Ishikawa (cell line): ENCODE measurements around the gene CRTC3.

Source experiments
- CEBPB ChIP-seq: IDR thresholded peaks from 2 replicates; pipeline ENCODE4 v1.6.1; 2012
- CREB1 ChIP-seq: IDR thresholded peaks from 2 replicates; pipeline ENCODE4 v1.6.1; 2012; ENCODE audit warnings: low read depth
- EGR1 ChIP-seq: IDR thresholded peaks from 2 replicates; pipeline ENCODE4 v1.6.1; 2012
- EP300 ChIP-seq: IDR thresholded peaks from 2 replicates; pipeline ENCODE4 v1.6.1; 2012; ENCODE audit warnings: borderline replicate concordance
- FOXM1 ChIP-seq: IDR thresholded peaks from 2 replicates; pipeline ENCODE4 v1.6.1; 2012; ENCODE audit warnings: low read depth, borderline replicate concordance
- MAX ChIP-seq: IDR thresholded peaks from 2 replicates; pipeline ENCODE4 v1.6.1; 2012
- NFIC ChIP-seq: IDR thresholded peaks from 2 replicates; pipeline ENCODE4 v1.6.1; 2012
- RAD21 ChIP-seq: IDR thresholded peaks from 2 replicates; pipeline ENCODE4 v1.6.1; 2012; ENCODE audit warnings: low read depth
- TAF1 ChIP-seq: IDR thresholded peaks from 2 replicates; pipeline ENCODE4 v1.6.1; 2012; ENCODE audit warnings: low read depth, mild to moderate bottlenecking
- TCF12 ChIP-seq: IDR thresholded peaks from 2 replicates; pipeline ENCODE4 v1.6.1; 2012; ENCODE audit warnings: low read depth
- TEAD4 ChIP-seq: IDR thresholded peaks from 2 replicates; pipeline ENCODE4 v1.6.1; 2012
- USF1 ChIP-seq: IDR thresholded peaks from 2 replicates; pipeline ENCODE4 v1.6.1; 2012
- YY1 ChIP-seq: IDR thresholded peaks from 2 replicates; pipeline ENCODE4 v1.6.1; 2012; ENCODE audit warnings: low read depth
- ZBTB7A ChIP-seq: IDR thresholded peaks from 2 replicates; pipeline ENCODE4 v1.6.1; 2012; ENCODE audit warnings: low read depth
- TF ChIP-seq, protein P1 (sequence below): IDR thresholded peaks from 2 replicates; pipeline ENCODE4 v1.6.1; 2012; ENCODE audit warnings: low read depth, mild to moderate bottlenecking

CRTC3 gene

GRCh38 chr15:90637693-90638092 is 108.0 kb downstream of the CRTC3 start:
- TF ChIP-seq, protein P1, sequence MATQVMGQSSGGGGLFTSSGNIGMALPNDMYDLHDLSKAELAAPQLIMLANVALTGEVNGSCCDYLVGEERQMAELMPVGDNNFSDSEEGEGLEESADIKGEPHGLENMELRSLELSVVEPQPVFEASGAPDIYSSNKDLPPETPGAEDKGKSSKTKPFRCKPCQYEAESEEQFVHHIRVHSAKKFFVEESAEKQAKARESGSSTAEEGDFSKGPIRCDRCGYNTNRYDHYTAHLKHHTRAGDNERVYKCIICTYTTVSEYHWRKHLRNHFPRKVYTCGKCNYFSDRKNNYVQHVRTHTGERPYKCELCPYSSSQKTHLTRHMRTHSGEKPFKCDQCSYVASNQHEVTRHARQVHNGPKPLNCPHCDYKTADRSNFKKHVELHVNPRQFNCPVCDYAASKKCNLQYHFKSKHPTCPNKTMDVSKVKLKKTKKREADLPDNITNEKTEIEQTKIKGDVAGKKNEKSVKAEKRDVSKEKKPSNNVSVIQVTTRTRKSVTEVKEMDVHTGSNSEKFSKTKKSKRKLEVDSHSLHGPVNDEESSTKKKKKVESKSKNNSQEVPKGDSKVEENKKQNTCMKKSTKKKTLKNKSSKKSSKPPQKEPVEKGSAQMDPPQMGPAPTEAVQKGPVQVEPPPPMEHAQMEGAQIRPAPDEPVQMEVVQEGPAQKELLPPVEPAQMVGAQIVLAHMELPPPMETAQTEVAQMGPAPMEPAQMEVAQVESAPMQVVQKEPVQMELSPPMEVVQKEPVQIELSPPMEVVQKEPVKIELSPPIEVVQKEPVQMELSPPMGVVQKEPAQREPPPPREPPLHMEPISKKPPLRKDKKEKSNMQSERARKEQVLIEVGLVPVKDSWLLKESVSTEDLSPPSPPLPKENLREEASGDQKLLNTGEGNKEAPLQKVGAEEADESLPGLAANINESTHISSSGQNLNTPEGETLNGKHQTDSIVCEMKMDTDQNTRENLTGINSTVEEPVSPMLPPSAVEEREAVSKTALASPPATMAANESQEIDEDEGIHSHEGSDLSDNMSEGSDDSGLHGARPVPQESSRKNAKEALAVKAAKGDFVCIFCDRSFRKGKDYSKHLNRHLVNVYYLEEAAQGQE = no peak
- TF ChIP-seq TAF1 = no peak
- no peak for TF ChIP-seq EP300
- TF ChIP-seq TEAD4 = no peak
- no peak for TF ChIP-seq NFIC
- no peak for TF ChIP-seq CEBPB
- TF ChIP-seq EGR1 = no peak
- no peak for TF ChIP-seq MAX
- TF ChIP-seq CREB1 = no peak
- TF ChIP-seq YY1 = no peak
- no peak for TF ChIP-seq ZBTB7A
- no peak for TF ChIP-seq RAD21
- no peak for TF ChIP-seq TCF12
- no peak for TF ChIP-seq USF1

DNA sequence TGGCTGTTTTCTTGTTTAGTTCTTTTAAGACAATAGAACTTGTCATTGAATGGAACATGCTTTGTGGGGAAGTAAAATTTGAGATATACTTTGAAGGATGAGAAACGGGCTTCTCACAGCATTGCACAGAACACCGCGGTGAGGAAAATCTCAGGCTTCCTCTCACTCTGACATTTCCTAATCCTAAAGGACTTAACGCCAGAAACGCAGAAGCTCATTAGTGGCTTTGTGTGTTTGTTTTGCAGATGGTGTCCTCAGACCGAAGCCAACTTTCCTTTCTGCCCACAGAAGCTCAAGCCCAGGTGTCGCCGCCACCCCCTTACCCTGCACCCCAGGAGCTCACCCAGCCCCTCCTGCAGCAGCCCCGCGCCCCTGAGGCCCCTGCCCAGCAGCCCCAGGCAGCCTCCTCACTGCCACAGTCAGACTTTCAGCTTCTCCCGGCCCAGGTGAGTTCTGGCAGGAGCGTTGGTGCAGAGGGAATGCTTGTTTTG is 108.5 kb downstream of the CRTC3 start:
- TF ChIP-seq TEAD4 (no peak), CREB1 (no peak), FOXM1 (no peak), YY1 (no peak), EP300 (no peak)
- TF ChIP-seq, protein P1 = no peak

GRCh38 chr15:90638963-90639362 is 109.2 kb downstream of the CRTC3 start:
- TF ChIP-seq EGR1 (no peak), TEAD4 (no peak), RAD21 (no peak), CEBPB (no peak), ZBTB7A (no peak), EP300 (no peak), TAF1 (no peak), FOXM1 (no peak), TCF12 (no peak)

GRCh38 chr15:90640862-90641261 is 111.1 kb downstream of the CRTC3 start:
- TF ChIP-seq CEBPB (no peak), USF1 (no peak), ZBTB7A (no peak), MAX (no peak), NFIC (no peak), EP300 (no peak), TCF12 (no peak), CREB1 (no peak), TAF1 (no peak), FOXM1 (no peak), TEAD4 (no peak), EGR1 (no peak)
- TF ChIP-seq, protein P1 = no peak
